NT2/D1 (cell line): ENCODE data around the gene RPL32.

Experiments
- YY1 ChIP-seq: IDR thresholded peaks from 2 replicates; pipeline ENCODE4 v1.6.1; 2011; ENCODE audit not compliant: insufficient read length, insufficient read depth
- ZNF274 ChIP-seq: IDR thresholded peaks from 2 replicates; pipeline ENCODE4 v1.6.1; 2011; ENCODE audit warnings: mild to moderate bottlenecking, low read depth, low read length

DNA sequence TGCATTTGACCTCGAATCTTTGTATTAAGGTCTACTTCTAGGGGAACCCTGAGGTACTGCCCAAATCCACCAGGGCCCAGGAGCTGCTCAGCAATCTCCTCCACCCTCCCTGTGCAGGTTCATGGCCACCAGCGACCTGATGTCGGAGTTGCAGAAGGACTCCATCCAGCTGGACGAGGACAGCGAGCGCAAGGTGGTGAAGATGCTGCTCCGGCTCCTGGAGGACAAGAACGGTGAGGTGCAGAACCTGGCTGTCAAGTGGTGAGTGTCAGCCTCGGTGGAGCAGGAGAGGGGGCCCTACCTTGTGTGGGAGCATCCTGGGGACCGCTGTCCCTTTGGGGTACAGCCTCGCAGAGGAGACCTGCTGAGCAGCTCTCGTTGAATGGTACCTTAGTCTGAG, 38.0 kb downstream of the RPL32 start:
- TF ChIP-seq YY1 (no peak), ZNF274 (no peak)
